ENCODE measurements around the gene PTCH1.

Gene PTCH1

DNA sequence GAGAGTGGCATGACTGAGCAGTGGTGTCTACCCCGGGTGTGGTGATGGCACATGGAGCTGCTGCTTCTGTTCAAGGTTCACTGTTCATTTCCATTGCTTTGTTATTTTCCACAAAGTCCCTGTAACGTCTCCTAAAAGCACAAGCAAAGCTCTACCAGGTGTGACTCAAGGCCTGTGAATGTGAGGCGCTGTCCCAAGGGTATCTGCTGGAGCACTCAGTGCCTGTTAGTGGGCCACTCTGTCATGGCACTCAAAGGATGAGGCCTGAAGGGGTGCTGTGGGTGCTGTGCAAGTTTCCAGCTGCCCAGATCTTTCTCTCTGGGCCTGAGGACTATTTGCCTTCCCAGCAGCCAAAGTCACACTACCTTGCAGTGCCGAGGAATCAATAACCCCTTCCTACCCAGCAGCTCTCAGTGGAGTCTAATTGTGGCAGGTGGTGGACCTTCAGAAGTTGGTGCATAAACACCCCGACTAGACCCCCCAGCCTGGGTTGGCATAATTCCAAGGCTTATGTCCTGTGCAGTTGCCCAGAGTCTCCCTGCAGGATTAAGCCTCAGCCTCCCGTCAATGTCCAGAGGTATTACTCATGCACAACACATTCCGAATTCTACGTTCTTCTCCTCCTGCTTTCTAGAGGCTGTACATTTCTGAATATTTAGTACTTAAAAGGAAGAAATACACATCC, 17.4 kb upstream of the PTCH1 start:
- H3K4me3 ChIP-seq (ENCODE audit: low read depth in 1 of 2, low read length in 2 of 2), result no peak overlapping the region
- H3K27me3 ChIP-seq (ENCODE audit: control insufficient read depth in 1 of 2, insufficient read depth in 2 of 2, low read length in 2 of 2), result no peaks in the 10 kb centered on the region
- no peaks in the 10 kb centered on the region for H3K36me3 ChIP-seq (ENCODE audit: control insufficient read depth in 1 of 2, insufficient read depth in 2 of 2, low read length in 2 of 2)
- no peaks in the 10 kb centered on the region for H3K4me1 ChIP-seq (ENCODE audit: control insufficient read depth in 1 of 2, insufficient read depth in 2 of 2, low read length in 2 of 2)
- no peak overlapping the region for H3K27ac ChIP-seq (ENCODE audit: low read depth, low read length)
- H3K9ac ChIP-seq (ENCODE audit: low read depth in 1 of 2, low read length in 2 of 2), result no peak overlapping the region
- no peaks in the 10 kb centered on the region for H3K9me3 ChIP-seq (ENCODE audit: control insufficient read depth in 1 of 2, low read length in 2 of 2)

- Histone ChIP-seq H3K27me3 (ENCODE audit: control insufficient read depth in 1 of 2, insufficient read depth in 2 of 2, low read length in 2 of 2) (peaks cover 0 to 8% of the 10 kb centered on the region in 2 donors), H3K4me1 (ENCODE audit: control insufficient read depth in 1 of 2, insufficient read depth in 2 of 2, low read length in 2 of 2) (no peaks in the 10 kb centered on the region), H3K9me3 (ENCODE audit: control insufficient read depth in 1 of 2, low read length in 2 of 2) (no peaks in the 10 kb centered on the region), H3K36me3 (ENCODE audit: control insufficient read depth in 1 of 2, insufficient read depth in 2 of 2, low read length in 2 of 2) (no peaks in the 10 kb centered on the region), H3K4me3 (ENCODE audit: low read depth in 1 of 2, low read length in 2 of 2) (no peak overlapping the region), H3K27ac (ENCODE audit: low read depth, low read length) (no peak overlapping the region), H3K9ac (ENCODE audit: low read depth in 1 of 2, low read length in 2 of 2) (no peak overlapping the region)
Measured at GRCh38 chr9:95529910-95530309, 13.1 kb upstream of the PTCH1 start.

DNA sequence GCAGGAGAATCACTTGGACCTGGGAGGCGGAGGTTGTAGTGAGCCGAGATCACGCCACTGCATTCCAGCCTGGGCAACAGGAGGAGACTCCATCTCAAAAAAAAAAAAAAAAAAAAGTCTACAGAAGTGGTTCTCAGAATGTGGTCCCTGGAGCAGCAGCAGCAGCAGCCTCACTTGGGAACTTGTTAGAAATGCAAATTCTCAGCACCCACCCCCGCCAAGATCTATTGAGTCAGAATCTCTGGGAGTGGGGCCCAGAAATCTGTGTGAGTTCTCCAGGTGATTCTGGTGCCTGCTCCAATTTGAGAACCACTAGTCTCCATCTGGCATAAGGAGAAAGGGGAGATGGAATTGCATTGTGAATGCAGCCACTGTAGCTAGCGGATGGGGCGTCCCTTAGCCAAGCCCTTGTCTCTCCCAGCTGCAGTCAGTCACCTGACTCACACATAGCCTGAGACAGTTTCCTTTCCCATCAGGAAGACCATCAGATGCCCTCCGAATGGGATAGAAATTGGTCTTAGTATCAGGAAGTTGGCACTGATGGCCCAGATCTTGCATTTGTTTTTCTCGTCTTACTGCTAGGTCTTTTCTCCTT, 12.2 kb upstream of the PTCH1 start:
- peaks cover 0 to 8% of the 10 kb centered on the region in 2 donors for H3K27me3 ChIP-seq (ENCODE audit: control insufficient read depth in 1 of 2, insufficient read depth in 2 of 2, low read length in 2 of 2)
- H3K36me3 ChIP-seq (ENCODE audit: control insufficient read depth in 1 of 2, insufficient read depth in 2 of 2, low read length in 2 of 2), result no peaks in the 10 kb centered on the region
- H3K27ac ChIP-seq (ENCODE audit: low read depth, low read length), result no peak overlapping the region
- H3K4me3 ChIP-seq (ENCODE audit: low read depth in 1 of 2, low read length in 2 of 2), result no peak overlapping the region
- no peaks in the 10 kb centered on the region for H3K9me3 ChIP-seq (ENCODE audit: control insufficient read depth in 1 of 2, low read length in 2 of 2)
- no peak overlapping the region for H3K9ac ChIP-seq (ENCODE audit: low read depth in 1 of 2, low read length in 2 of 2)
- H3K4me1 ChIP-seq (ENCODE audit: control insufficient read depth in 1 of 2, insufficient read depth in 2 of 2, low read length in 2 of 2), result no peaks in the 10 kb centered on the region

DNA sequence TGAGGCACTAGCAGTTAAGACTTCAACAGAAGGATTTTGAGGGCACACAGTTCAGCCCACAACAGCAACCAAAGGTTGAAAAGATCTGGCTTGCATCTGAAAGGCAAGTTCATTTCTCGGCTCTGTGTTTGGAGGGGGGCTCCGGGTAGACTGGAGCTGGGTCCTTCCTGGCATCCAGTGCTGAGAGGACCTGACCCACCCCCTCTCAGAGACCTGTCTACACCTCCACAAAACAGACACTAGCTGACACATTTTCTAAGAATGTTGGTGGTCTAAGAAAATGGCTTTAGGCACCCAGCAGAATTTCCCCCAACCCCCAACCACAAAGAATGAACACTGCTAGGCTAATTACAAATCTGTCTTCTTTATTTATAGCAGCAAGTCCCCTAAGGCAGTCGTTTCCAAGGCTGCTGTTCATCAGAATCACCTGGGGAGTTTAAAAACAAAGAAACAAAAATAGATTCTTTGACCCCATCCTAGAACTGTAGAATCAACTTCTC, 6.2 kb upstream of the PTCH1 start:
- H3K27ac ChIP-seq (ENCODE audit: low read depth, low read length), result no peak overlapping the region
- H3K9me3 ChIP-seq (ENCODE audit: control insufficient read depth in 1 of 2, low read length in 2 of 2), result no peaks in the 10 kb centered on the region
- H3K36me3 ChIP-seq (ENCODE audit: control insufficient read depth in 1 of 2, insufficient read depth in 2 of 2, low read length in 2 of 2), result no peaks in the 10 kb centered on the region
- peaks cover 0 to 3% of the 10 kb centered on the region in 2 donors for H3K27me3 ChIP-seq (ENCODE audit: control insufficient read depth in 1 of 2, insufficient read depth in 2 of 2, low read length in 2 of 2)
- H3K4me1 ChIP-seq (ENCODE audit: control insufficient read depth in 1 of 2, insufficient read depth in 2 of 2, low read length in 2 of 2), result no peaks in the 10 kb centered on the region
- H3K9ac ChIP-seq (ENCODE audit: low read depth in 1 of 2, low read length in 2 of 2), result no peak overlapping the region
- no peak overlapping the region for H3K4me3 ChIP-seq (ENCODE audit: low read depth in 1 of 2, low read length in 2 of 2)

GRCh38 chr9:95521699-95522098, 4.9 kb upstream of the PTCH1 start:
- Histone ChIP-seq H3K9ac (ENCODE audit: low read depth in 1 of 2, low read length in 2 of 2) (no peak overlapping the region), H3K27me3 (ENCODE audit: control insufficient read depth in 1 of 2, insufficient read depth in 2 of 2, low read length in 2 of 2) (peaks cover 0 to 9% of the 10 kb centered on the region in 2 donors), H3K9me3 (ENCODE audit: control insufficient read depth in 1 of 2, low read length in 2 of 2) (no peaks in the 10 kb centered on the region), H3K4me1 (ENCODE audit: control insufficient read depth in 1 of 2, insufficient read depth in 2 of 2, low read length in 2 of 2) (peaks cover 6 to 7% of the 10 kb centered on the region in 2 donors), H3K4me3 (ENCODE audit: low read depth in 1 of 2, low read length in 2 of 2) (no peak overlapping the region), H3K36me3 (ENCODE audit: control insufficient read depth in 1 of 2, insufficient read depth in 2 of 2, low read length in 2 of 2) (no peaks in the 10 kb centered on the region), H3K27ac (ENCODE audit: low read depth, low read length) (no peak overlapping the region)

GRCh38 chr9:95517559-95518425, 1.0 kb upstream of the PTCH1 start:
- Histone ChIP-seq H3K9ac (ENCODE audit: low read depth in 1 of 2, low read length in 2 of 2) (peak overlapping the region; percentile 45 to 69), H3K27me3 (ENCODE audit: control insufficient read depth in 1 of 2, insufficient read depth in 2 of 2, low read length in 2 of 2) (peaks cover 0 to 21% of the 10 kb centered on the region in 2 donors), H3K4me3 (ENCODE audit: low read depth in 1 of 2, low read length in 2 of 2) (peak overlapping the region; percentile 75 to 80), H3K9me3 (ENCODE audit: control insufficient read depth in 1 of 2, low read length in 2 of 2) (no peaks in the 10 kb centered on the region), H3K27ac (ENCODE audit: low read depth, low read length) (no peak overlapping the region), H3K36me3 (ENCODE audit: control insufficient read depth in 1 of 2, insufficient read depth in 2 of 2, low read length in 2 of 2) (no peaks in the 10 kb centered on the region), H3K4me1 (ENCODE audit: control insufficient read depth in 1 of 2, insufficient read depth in 2 of 2, low read length in 2 of 2) (peaks cover 6 to 7% of the 10 kb centered on the region in 2 donors)

- Histone ChIP-seq H3K9ac (ENCODE audit: low read depth in 1 of 2, low read length in 2 of 2) (peak overlapping the region; percentile 45 to 69), H3K9me3 (ENCODE audit: control insufficient read depth in 1 of 2, low read length in 2 of 2) (no peaks in the 10 kb centered on the region), H3K27me3 (ENCODE audit: control insufficient read depth in 1 of 2, insufficient read depth in 2 of 2, low read length in 2 of 2) (peaks cover 0 to 25% of the 10 kb centered on the region in 2 donors), H3K36me3 (ENCODE audit: control insufficient read depth in 1 of 2, insufficient read depth in 2 of 2, low read length in 2 of 2) (no peaks in the 10 kb centered on the region), H3K27ac (ENCODE audit: low read depth, low read length) (no peak overlapping the region), H3K4me1 (ENCODE audit: control insufficient read depth in 1 of 2, insufficient read depth in 2 of 2, low read length in 2 of 2) (peaks cover 14 to 16% of the 10 kb centered on the region in 2 donors), H3K4me3 (ENCODE audit: low read depth in 1 of 2, low read length in 2 of 2) (peak overlapping the region; percentile 75 to 80)
Measured at GRCh38 chr9:95516221-95516733, 494 bp downstream of the PTCH1 start.

- peaks cover 14 to 16% of the 10 kb centered on the region in 2 donors for H3K4me1 ChIP-seq (ENCODE audit: control insufficient read depth in 1 of 2, insufficient read depth in 2 of 2, low read length in 2 of 2)
- peak overlapping the region; percentile 41 to 47 for H3K9ac ChIP-seq (ENCODE audit: low read depth in 1 of 2, low read length in 2 of 2)
- no peaks in the 10 kb centered on the region for H3K9me3 ChIP-seq (ENCODE audit: control insufficient read depth in 1 of 2, low read length in 2 of 2)
- H3K4me3 ChIP-seq (ENCODE audit: low read depth in 1 of 2, low read length in 2 of 2), result peak overlapping the region; percentile 65 to 70
- peaks cover 0 to 25% of the 10 kb centered on the region in 2 donors for H3K27me3 ChIP-seq (ENCODE audit: control insufficient read depth in 1 of 2, insufficient read depth in 2 of 2, low read length in 2 of 2)
- no peaks in the 10 kb centered on the region for H3K36me3 ChIP-seq (ENCODE audit: control insufficient read depth in 1 of 2, insufficient read depth in 2 of 2, low read length in 2 of 2)
- no peak overlapping the region for H3K27ac ChIP-seq (ENCODE audit: low read depth, low read length)
Measured at GRCh38 chr9:95515272-95516113, 1.3 kb downstream of the PTCH1 start.

GRCh38 chr9:95514342-95514741, 2.4 kb downstream of the PTCH1 start:
- no peak overlapping the region for H3K27ac ChIP-seq (ENCODE audit: low read depth, low read length)
- H3K9ac ChIP-seq (ENCODE audit: low read depth in 1 of 2, low read length in 2 of 2), result no peak overlapping the region
- no peaks in the 10 kb centered on the region for H3K36me3 ChIP-seq (ENCODE audit: control insufficient read depth in 1 of 2, insufficient read depth in 2 of 2, low read length in 2 of 2)
- H3K27me3 ChIP-seq (ENCODE audit: control insufficient read depth in 1 of 2, insufficient read depth in 2 of 2, low read length in 2 of 2), result peaks cover 0 to 25% of the 10 kb centered on the region in 2 donors
- peak overlapping the region; percentile 33 to 70 for H3K4me3 ChIP-seq (ENCODE audit: low read depth in 1 of 2, low read length in 2 of 2)
- H3K4me1 ChIP-seq (ENCODE audit: control insufficient read depth in 1 of 2, insufficient read depth in 2 of 2, low read length in 2 of 2), result peaks cover 14 to 16% of the 10 kb centered on the region in 2 donors
- no peaks in the 10 kb centered on the region for H3K9me3 ChIP-seq (ENCODE audit: control insufficient read depth in 1 of 2, low read length in 2 of 2)

All from duodenal mucosa (tissue), 2 donors.